Ascending aorta (tissue), 2 donors: Measurements from ENCODE around the gene HSP90AB1. TPM values are rescaled to one million over a fixed set of nuclear protein-coding genes. Genes with fewer than 3 reads are reported as not detected.

ENCODE experiments used
- DNase-seq, 2 donors: peaks; one replicate each; pipeline ENCODE4 v3.0.0-alpha.2; 2019; ENCODE audit warnings: low spot score in 2 of 2
- H3K27ac ChIP-seq, 2 donors: fragments of 200-600 bp; sonication (generic); one replicate each; pipeline ENCODE4 v1.5.1; 2016 to 2017; ENCODE audit warnings: mild to moderate bottlenecking in 1 of 2
- H3K27me3 ChIP-seq: fragments of 200-600 bp; sonication (generic); one replicate; pipeline ENCODE4 v1.5.1; 2017
- H3K36me3 ChIP-seq, 2 donors: fragments of 200-600 bp; sonication (generic); one replicate each; pipeline ENCODE4 v1.5.1; 2016
- H3K4me1 ChIP-seq, 2 donors: fragments of 200-600 bp; sonication (generic); one replicate each; pipeline ENCODE4 v1.5.1; 2016 to 2017; ENCODE audit warnings: mild to moderate bottlenecking in 1 of 2
- H3K4me3 ChIP-seq, 2 donors: fragments of 200-600 bp; sonication (generic); one replicate each; pipeline ENCODE4 v1.5.1; 2016 to 2017; ENCODE audit warnings: mild to moderate bottlenecking in 1 of 2
- H3K9me3 ChIP-seq, 2 donors: fragments of 200-600 bp; sonication (generic); one replicate each; pipeline ENCODE4 v1.5.1; 2016
- CTCF ChIP-seq, 3 experiments: fragments of 200-600 bp in 2 of 3; fragments of 450-650 bp in 1 of 3; sonication (generic) in 2 of 3; IDR thresholded peaks; one replicate each; pipeline ENCODE4 v1.5.1; 2016 to 2019; ENCODE audit warnings: antibody characterized with exemption in 3 of 3, mild to moderate bottlenecking in 1 of 3, moderate library complexity in 1 of 3
- intact Hi-C: fragments of 100-400 bp; cut with DNase I; formaldehyde crosslinking; loops from one replicate; pipeline ENCODE4 v1.15.1; 2023
- total RNA-seq: library from RNA; depleted of rRNA; stranded (reverse); fragments of >200 nt; gene quantifications from one replicate; pipeline ENCODE4 v1.1.0, GENCODE V29; 2016

The HSP90AB1 gene
- total RNA-seq, 1 donor from 2014 or later: 354 TPM

- Histone ChIP-seq H3K9me3 (no peaks in the 10 kb centered on the region), H3K4me1 (peaks cover 31 to 57% of the 10 kb centered on the region in 2 donors), H3K4me3 (peak overlapping the region; percentile 69 to 90), H3K27me3 (no peaks in the 10 kb centered on the region), H3K36me3 (no peaks in the 10 kb centered on the region), H3K27ac (peak overlapping the region; percentile 95 to 99)
- no peak for DNase-seq
- TF ChIP-seq CTCF (IDR thresholded peaks at IDR 0.05): peak in 1 of 3 experiments; percentile 14
- intact Hi-C loops: loop anchor here (2.0 to 5.0 kb wide), 2 partner anchors 19 to 93 kb away; partner anchors contain the start of genes MRPL14 and TMEM63B
Observed at GRCh38 chr6:44219815-44220784, 26.8 kb upstream of the HSP90AB1 start.

GRCh38 chr6:44220913-44221290 is 26.0 kb upstream of the HSP90AB1 start:
- H3K27me3 ChIP-seq: no peaks in the 10 kb centered on the region
- H3K36me3 ChIP-seq: no peaks in the 10 kb centered on the region
- no peak for DNase-seq
- intact Hi-C loops: loop anchor here (1.0 to 5.0 kb wide), 5 partner anchors 16 to 166 kb away; partner anchors contain the start of genes CDC5L, MRPL14 and TMEM63B
- peaks cover 38 to 64% of the 10 kb centered on the region in 2 donors for H3K4me1 ChIP-seq
- peak overlapping the region in 1 of 2 donors; percentile 90 for H3K4me3 ChIP-seq
- TF ChIP-seq CTCF (IDR thresholded peaks at IDR 0.05): no peak
- peak overlapping the region; percentile 95 to 99 for H3K27ac ChIP-seq
- no peaks in the 10 kb centered on the region for H3K9me3 ChIP-seq

GRCh38 chr6:44221291-44221960 is 25.5 kb upstream of the HSP90AB1 start:
- Histone ChIP-seq H3K27ac (peak overlapping the region; percentile 95 to 99), H3K9me3 (no peaks in the 10 kb centered on the region), H3K4me3 (peak overlapping the region; percentile 71 to 94), H3K4me1 (peaks cover 44 to 69% of the 10 kb centered on the region in 2 donors), H3K36me3 (no peaks in the 10 kb centered on the region), H3K27me3 (no peaks in the 10 kb centered on the region)
- peak; percentile 84 to 91 (median 86) for TF ChIP-seq CTCF (IDR thresholded peaks at IDR 0.05)
- peak; percentile 96 to 97 for DNase-seq
- intact Hi-C loops: loop anchor here (1.0 to 5.0 kb wide), 5 partner anchors 16 to 166 kb away; partner anchors contain the start of genes CDC5L, MRPL14 and TMEM63B

- peaks cover 46 to 66% of the 10 kb centered on the region in 2 donors for H3K4me1 ChIP-seq
- intact Hi-C loops: loop anchor here (1.0 to 5.0 kb wide), 7 partner anchors 15 to 165 kb away; partner anchors contain the start of genes CDC5L, MRPL14, SLC35B2 and TMEM63B
Observed at GRCh38 chr6:44221961-44222335, 25.0 kb upstream of the HSP90AB1 start.

More at GRCh38 chr6:44221961-44222335, 25.0 kb upstream of the HSP90AB1 start:
- Histone ChIP-seq H3K9me3 (no peaks in the 10 kb centered on the region), H3K27me3 (no peaks in the 10 kb centered on the region), H3K27ac (peak overlapping the region; percentile 95 to 99), H3K36me3 (no peaks in the 10 kb centered on the region), H3K4me3 (peak overlapping the region; percentile 71 to 94)
- no peak for DNase-seq
- no peak for TF ChIP-seq CTCF (IDR thresholded peaks at IDR 0.05)
